ENCODE data around the gene PCSK4. TPM values are rescaled to one million over a fixed set of nuclear protein-coding genes. Genes with fewer than 3 reads are reported as not detected.

Gene PCSK4
- total RNA-seq, 1 experiment from 2014 or later, result 11.1 TPM

GRCh38 chr19:1524972-1525325 is 34.8 kb upstream of the PCSK4 start:
- no peak for ATAC-seq
- no peak overlapping the region for H3K4me2 ChIP-seq (ENCODE audit: low read length)
- no peaks in the 10 kb centered on the region for H3K27me3 ChIP-seq (ENCODE audit: insufficient read depth, low read length)
- DNase-seq (ENCODE audit: low read depth, low spot score), result no peak
- no peak overlapping the region for H3K9ac ChIP-seq (ENCODE audit: low read length)
- TF ChIP-seq, protein P1, sequence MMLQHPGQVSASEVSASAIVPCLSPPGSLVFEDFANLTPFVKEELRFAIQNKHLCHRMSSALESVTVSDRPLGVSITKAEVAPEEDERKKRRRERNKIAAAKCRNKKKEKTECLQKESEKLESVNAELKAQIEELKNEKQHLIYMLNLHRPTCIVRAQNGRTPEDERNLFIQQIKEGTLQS (IDR thresholded peaks at IDR 0.05), result no peak
- TF ChIP-seq MAX (IDR thresholded peaks at IDR 0.05), result no peak
- no peak for TF ChIP-seq EZH2phosphoT487 (IDR thresholded peaks at IDR 0.05; ENCODE audit: borderline replicate concordance)
- TF ChIP-seq CEBPB (IDR thresholded peaks at IDR 0.05; ENCODE audit: low read depth), result no peak
- no peak for TF ChIP-seq CBX3 (IDR thresholded peaks at IDR 0.05; ENCODE audit: low read depth)
- TF ChIP-seq FOSL1 (IDR thresholded peaks at IDR 0.05; ENCODE audit: low read depth), result no peak
- TF ChIP-seq, protein P2, sequence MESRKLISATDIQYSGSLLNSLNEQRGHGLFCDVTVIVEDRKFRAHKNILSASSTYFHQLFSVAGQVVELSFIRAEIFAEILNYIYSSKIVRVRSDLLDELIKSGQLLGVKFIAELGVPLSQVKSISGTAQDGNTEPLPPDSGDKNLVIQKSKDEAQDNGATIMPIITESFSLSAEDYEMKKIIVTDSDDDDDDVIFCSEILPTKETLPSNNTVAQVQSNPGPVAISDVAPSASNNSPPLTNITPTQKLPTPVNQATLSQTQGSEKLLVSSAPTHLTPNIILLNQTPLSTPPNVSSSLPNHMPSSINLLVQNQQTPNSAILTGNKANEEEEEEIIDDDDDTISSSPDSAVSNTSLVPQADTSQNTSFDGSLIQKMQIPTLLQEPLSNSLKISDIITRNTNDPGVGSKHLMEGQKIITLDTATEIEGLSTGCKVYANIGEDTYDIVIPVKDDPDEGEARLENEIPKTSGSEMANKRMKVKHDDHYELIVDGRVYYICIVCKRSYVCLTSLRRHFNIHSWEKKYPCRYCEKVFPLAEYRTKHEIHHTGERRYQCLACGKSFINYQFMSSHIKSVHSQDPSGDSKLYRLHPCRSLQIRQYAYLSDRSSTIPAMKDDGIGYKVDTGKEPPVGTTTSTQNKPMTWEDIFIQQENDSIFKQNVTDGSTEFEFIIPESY (IDR thresholded peaks at IDR 0.05; ENCODE audit: extremely low read depth, insufficient replicate concordance, low read length), result no peak
- no peak for TF ChIP-seq ZNF274 (IDR thresholded peaks at IDR 0.05; ENCODE audit: low read depth, low read length)
- no peak for TF ChIP-seq ELF1 (IDR thresholded peaks at IDR 0.05; ENCODE audit: borderline replicate concordance, low read depth)
- no peak for TF ChIP-seq JUND (IDR thresholded peaks at IDR 0.05)
- TF ChIP-seq SRF (IDR thresholded peaks at IDR 0.05; ENCODE audit: low read depth), result no peak
- TF ChIP-seq POLR2AphosphoS5 (IDR thresholded peaks at IDR 0.05; ENCODE audit: low read depth, low read length), result no peak
- TF ChIP-seq RAD21 (IDR thresholded peaks at IDR 0.05; ENCODE audit: low read depth), result no peak
- no peak for TF ChIP-seq SP1 (IDR thresholded peaks at IDR 0.05; ENCODE audit: low read depth)
- no peak for TF ChIP-seq SIN3A (IDR thresholded peaks at IDR 0.05; ENCODE audit: low read depth)
- TF ChIP-seq TCF7L2 (IDR thresholded peaks at IDR 0.05; ENCODE audit: borderline replicate concordance, extremely low read depth, insufficient read depth, insufficient read length), result no peak
- no peak for TF ChIP-seq YY1 (IDR thresholded peaks at IDR 0.05; ENCODE audit: extremely low read depth, insufficient replicate concordance, low read depth, low read length)
- TF ChIP-seq REST (IDR thresholded peaks at IDR 0.05; ENCODE audit: low read depth), result no peak
- TF ChIP-seq EZH2 (IDR thresholded peaks at IDR 0.05), result no peak
- no peak overlapping the region for H3K4me3 ChIP-seq (replicated peaks in 1 of 2; ENCODE audit: low read depth in 1 of 2, low read length in 2 of 2)
- intact Hi-C loops (cut with micrococcal nuclease), result no loop called here
- ChIA-PET RAD21 (ENCODE audit: low non-redundant PET in 1 of 2, low total read pairs in 2 of 2, uncharacterized antibody in 2 of 2, unreplicated experiment in 2 of 2) (no interaction called here), CTCF (no interaction called here), POLR2A (no interaction called here)
- H3K4me1 ChIP-seq (ENCODE audit: control insufficient read depth in 1 of 2, insufficient read depth in 2 of 2, low read length in 2 of 2), result no peaks in the 10 kb centered on the region
- no peaks in the 10 kb centered on the region for H3K9me2 ChIP-seq (ENCODE audit: insufficient read depth)
- H3K36me3 ChIP-seq (ENCODE audit: control insufficient read depth in 1 of 2, insufficient read depth in 2 of 2, low read length in 2 of 2), result no peaks in the 10 kb centered on the region
- no peaks in the 10 kb centered on the region for H3K9me3 ChIP-seq (ENCODE audit: control insufficient read depth in 1 of 2, insufficient read depth in 1 of 2, low read depth in 1 of 2, low read length in 2 of 2)
- H3K79me2 ChIP-seq (ENCODE audit: insufficient read depth, low read length), result no peaks in the 10 kb centered on the region
- BruUV-seq (replicated peaks), result no TSS peak
- no peak overlapping the region for H2AFZ ChIP-seq (ENCODE audit: low read depth, low read length, poor library complexity, severe bottlenecking)
- H3K27ac ChIP-seq (ENCODE audit: low read depth, low read length), result no peak overlapping the region
- no peaks in the 10 kb centered on the region for H4K20me1 ChIP-seq (ENCODE audit: insufficient read depth)
